Activated T-helper 1 cell treated with anti-CD3 and anti-CD28 coated beads, Interleukin-2, amount 50 U/mL, for 16 hours (primary cell): ENCODE results near the gene ABCC3.

Experiments used
- DNase-seq, 2 donors: peaks; one replicate each; pipeline ENCODE4 v3.0.0-alpha.2; 2020; ENCODE audit warnings: low read depth in 1 of 2, low spot score in 1 of 2

ABCC3 gene

GRCh38 chr17:50603340-50603739, 31.3 kb upstream of the ABCC3 start:
- no peak for DNase-seq

DNA sequence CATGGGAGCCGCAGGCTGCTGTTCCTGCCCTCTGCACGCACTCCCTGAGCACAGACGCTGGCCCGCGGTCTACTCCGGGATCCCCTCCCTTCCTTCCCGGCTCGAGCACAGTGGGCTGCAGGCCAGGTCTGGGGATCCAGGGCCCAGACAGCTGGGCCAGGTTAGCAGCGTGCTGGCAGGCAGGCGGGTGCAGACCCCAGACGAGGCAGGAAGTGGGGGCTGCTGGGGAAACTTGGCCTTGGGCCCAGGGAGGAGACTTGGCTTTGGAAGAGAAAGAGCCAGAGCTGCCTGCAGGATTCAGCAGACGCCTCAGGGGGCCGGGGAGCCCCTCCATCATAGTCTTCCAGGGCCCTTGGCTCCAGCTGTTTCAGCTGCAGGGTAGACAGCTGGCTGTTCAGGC, 30.2 kb upstream of the ABCC3 start:
- no peak for DNase-seq

- no peak for DNase-seq
These were observed 29.3 kb upstream of the ABCC3 start for GRCh38 chr17:50605429-50605828.

GRCh38 chr17:50607522-50608175, 27.0 kb upstream of the ABCC3 start:
- DNase-seq = no peak

DNA sequence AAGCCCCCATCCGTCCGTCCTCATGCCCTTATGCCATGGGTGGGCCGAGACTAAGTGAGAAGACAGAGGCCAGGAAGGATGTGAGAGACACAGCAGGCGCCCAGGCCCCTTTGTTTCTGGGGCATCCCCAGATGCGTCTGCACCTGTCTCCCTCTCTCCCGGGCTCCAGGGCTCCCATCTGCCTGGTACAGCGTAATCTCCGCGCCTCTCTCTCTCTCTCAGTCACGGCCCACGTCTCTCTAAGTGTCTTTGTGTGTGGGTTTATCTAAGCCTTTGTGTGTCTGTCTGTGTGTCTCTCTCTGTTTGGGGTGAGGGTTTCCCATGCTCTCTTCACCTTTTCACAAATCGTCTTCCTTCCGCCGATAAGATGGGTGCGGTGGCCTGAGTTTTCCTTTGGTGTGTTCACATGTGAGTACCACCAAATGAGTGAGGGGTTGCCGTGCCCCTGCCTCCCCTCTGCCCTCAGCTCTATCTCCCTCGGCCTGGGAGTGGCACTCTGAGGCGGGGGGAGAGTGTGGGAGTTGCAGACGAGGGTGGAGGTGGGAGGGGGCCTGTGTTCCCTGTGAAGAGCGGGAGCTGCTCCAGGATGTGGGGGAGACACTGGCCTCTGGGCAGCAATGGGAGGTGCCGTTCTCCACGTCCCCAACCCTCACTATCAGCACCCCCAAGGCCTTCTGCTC, 25.8 kb upstream of the ABCC3 start:
- DNase-seq = no peak

DNA sequence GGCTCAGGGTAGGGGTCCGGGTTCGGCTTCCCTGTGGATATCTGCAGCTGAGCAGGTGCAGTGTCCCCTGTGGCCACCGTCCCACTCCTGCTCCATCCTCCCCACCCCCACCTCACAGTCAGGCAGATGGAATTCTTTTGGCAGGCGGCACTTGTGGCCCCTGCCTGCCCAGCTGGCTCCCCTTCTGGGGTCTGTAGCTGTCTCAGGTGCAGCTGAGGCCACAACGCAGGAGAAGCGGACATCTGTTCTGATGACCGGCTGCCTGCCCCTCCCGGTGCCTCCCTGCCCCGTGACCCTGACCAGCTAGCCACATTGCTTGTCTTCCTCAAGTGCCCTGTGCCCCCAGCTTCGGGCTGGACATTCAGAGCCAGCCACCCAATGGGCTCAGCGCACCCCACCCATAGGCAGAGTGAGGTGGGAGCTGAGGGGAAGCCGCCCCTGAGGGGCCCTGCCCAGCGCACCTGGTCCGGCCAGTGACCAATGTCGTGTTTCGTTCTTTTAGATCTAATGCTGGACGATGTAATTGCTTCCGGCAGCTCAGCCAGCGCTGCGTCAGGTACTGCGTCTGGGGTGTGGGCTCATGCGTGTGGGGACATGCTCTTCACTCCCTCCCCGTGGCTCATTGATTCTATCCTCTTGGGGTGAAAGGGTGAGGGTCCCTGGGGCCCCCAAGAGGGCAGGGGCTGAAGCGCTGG, 25.2 kb upstream of the ABCC3 start:
- no peak for DNase-seq

DNA sequence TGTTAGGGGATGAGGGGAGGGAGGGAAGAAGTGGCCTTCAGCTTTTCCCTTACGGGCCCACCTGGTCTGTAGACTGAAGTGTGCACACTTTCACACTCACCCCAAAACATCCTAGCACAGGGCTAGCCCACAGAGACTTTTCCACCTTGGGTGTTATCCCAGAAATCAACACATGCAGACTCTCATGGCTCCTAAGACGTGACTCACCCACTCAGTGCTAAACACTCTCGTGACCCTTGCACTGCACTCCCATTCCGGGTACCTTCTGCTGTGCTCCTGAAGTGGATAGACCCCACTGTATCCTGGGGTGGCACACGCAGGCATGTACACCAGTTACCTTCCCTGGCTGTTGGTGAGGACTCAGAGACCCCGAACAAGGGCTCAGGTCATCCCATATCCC, 23.0 kb upstream of the ABCC3 start:
- DNase-seq = no peak

DNA sequence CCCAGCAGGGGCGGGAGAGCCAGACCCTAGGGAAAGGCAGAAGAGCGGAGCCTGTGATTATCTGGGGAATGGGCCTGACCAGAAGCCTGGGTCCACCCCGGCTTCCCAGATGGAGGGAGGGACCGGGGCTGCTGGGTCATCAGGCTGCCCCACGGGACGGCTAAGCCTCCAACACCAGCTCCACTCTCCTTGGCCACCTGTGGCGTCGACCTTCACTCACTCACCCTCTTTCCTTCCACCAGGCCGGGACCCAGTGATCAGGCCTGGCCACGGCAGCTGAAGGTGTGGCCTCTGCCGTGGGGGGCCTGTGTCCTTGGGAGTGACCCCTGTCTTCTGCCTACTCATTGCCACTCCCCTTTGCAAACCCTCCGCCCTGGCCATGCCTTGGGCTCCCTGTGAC, 22.4 kb upstream of the ABCC3 start:
- DNase-seq = no peak

GRCh38 chr17:50613007-50613992, 21.4 kb upstream of the ABCC3 start:
- DNase-seq = no peak

GRCh38 chr17:50614471-50615051, 20.1 kb upstream of the ABCC3 start:
- no peak for DNase-seq

GRCh38 chr17:50615828-50616227, 18.9 kb upstream of the ABCC3 start:
- no peak for DNase-seq

GRCh38 chr17:50618300-50618699, 16.4 kb upstream of the ABCC3 start:
- no peak for DNase-seq

DNA sequence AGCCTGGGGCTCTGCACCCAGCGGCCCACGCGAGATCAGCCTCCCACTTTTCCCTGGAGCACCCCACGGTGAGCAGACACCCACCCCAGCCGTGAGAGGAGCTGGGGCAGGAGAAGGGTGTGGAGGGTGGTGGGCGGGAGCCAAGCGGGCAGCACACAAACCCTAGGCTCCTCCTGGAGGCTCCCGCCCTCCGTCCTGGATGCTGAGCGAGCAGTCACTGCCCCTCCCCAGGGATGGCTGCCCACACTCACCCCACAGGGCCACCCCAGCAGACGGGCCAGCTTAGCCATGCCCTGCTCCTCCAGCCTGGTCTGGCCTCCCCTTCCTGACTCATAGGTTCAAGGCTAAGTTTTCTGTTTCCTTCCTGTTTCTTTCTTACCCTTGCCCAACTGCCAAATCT, 15.7 kb upstream of the ABCC3 start:
- no peak for DNase-seq

DNA sequence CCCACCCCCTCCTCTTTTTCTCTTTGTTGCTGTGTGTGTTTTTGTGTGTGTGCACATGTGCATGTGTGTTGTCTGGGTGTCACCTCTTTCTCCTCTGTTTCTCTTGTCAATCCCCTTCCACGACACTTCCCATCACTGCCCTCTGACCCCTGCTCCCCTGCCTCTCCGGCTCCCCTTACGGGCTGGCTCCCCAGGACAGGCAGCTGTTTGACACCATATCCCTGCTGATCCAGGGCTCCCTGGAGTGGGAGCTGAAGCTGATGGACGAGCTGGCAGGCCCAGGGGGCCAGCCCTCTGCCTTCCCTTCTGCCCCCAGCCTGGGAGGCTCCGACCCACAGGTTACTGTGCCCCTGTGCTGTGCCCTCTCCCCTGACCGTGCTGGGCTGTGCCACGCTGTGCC, 15.2 kb upstream of the ABCC3 start:
- no peak for DNase-seq

DNA sequence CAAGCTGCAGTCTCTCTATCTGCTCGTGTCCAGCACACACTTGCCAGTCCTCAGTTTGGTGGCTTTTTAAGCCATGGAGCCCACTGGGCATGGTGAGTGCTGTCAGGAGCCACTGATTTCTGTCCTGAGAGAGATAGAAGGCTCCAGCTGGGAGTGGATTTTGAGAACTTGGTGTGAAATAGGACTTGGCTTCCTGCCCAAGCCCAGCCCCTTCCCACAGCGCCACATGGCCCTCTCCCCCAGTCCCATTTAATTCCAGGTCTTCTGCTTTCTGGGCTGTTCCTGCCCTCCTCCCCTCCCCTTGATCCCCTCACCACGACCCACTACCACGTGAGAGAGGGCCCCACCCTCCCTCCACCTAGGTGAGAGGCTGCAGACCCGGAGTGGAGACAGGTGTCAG, 14.4 kb upstream of the ABCC3 start:
- DNase-seq = no peak

DNA sequence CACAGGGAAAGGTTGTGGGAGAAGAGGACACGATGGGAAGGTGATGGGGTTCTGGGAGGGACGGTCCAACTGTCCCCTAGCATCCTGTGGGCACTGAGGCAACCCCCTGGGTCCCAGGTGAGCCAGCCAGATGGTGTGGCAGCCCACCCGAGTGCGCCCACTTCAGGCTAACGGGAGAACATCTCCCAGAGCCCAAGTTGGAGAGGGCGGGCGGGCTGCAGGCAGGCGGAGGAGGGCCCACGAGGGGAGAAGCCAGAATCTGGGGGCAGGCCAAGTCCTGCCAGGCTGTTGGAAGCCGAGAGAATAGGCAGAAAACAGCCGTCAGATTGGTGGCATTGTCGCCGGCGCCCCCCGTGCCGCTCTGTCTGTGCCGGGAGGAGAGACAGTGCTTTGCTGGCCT, 13.8 kb upstream of the ABCC3 start:
- DNase-seq = no peak

DNA sequence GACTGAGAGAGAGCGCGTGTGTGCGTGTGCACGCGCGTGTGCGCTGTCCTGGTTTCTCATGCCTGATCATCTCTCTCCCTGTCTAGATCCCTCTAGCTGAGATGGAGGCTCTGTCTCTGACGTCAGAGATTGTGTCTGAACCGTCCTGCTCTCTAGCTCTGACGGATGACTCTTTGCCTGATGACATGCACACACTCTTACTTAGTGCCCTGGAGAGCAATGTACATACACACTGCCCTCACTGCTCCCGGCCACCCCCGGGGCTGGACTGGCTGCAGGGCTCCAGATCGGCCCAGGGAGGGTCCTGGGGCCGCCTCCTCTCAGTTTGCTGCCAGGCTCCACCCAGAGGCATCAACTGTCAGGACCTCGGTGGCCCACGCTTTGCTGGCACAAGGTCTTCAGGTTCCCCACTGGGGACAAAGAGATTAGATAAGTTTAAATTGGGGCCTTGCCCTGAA, 13.1 kb upstream of the ABCC3 start:
- no peak for DNase-seq

DNA sequence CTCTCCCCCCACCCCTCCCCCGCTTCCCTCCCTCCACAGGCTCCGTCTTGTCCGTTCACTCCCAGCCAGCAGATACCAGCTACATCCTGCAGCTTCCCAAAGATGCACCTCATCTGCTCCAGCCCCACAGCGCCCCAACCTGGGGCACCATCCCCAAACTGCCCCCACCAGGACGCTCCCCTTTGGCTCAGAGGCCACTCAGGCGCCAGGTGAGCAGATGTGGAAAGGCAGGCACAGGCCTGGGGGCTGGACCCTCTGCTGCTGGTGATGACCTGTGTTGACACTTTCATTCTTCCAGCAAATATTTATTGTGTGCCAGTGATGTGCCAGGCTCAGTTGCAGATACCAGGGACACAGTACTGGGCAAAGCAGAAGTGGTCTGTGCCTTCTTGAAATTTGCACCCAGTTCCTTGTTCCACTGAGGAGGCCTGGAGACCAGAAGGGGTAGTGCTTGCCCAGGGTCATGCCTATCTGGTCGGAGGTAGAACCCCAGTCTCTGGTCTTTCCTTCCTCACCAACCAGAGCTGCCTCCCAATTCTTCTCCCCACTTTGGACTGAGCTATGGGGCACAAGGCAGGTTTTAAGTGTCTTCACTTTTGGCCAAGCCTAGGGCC, 10.3 kb upstream of the ABCC3 start:
- DNase-seq = no peak

GRCh38 chr17:50625032-50625871, 9.4 kb upstream of the ABCC3 start:
- DNase-seq = no peak
